HCT116 (cell line): Measurements from ENCODE around the gene BAHD1. TPM values are rescaled to one million over a fixed set of nuclear protein-coding genes. Genes with fewer than 3 reads are reported as not detected.
A peak's percentile ranks its signal among the peaks of the same experiment; 100 is the strongest.

Experiments
- ATAC-seq: fragments of 200-7000 bp; cut with Tn5 transposase; 2 replicates; pipeline ENCODE4 v1.9.1; 2020; ENCODE audit warnings: mild to moderate bottlenecking, moderate library complexity
- BruUV-seq: library from RNA; stranded (reverse); fragments of 400-500 nt; replicated peaks from 2 replicates; lab custom pipeline; 2021; lab: Mats Ljungman, UMichigan
- CTCF ChIA-PET: fragments of 300-600 bp; sonication (Branson Sonifier 250); formaldehyde crosslinking; loops from one replicate; lab custom pipeline; 2021; ENCODE audit warnings: antibody characterized with exemption; lab: Charles Lee
- POLR2A ChIA-PET: fragments of 300-600, 350-600 bp; sonication (Branson Sonifier 250); formaldehyde crosslinking; loops from one replicate; lab custom pipeline; 2021; ENCODE audit warnings: antibody characterized with exemption; lab: Charles Lee
- RAD21 ChIA-PET, 2 experiments: fragments of 300-600 bp; sonication (Branson Sonifier 250); formaldehyde crosslinking; loops; one replicate each; lab custom pipeline; 2023; ENCODE audit warnings: low total read pairs in 2 of 2; ENCODE audit not compliant: uncharacterized antibody in 2 of 2, unreplicated experiment in 2 of 2, low non-redundant PET in 1 of 2; lab: Charles Lee
- DNase-seq: peaks from one replicate; pipeline ENCODE4 v3.0.0-alpha.2; 2010; ENCODE audit warnings: low read depth, low spot score
- H2AFZ ChIP-seq: fragments of 200-600 bp; shearing (Covaris generic), sonication (generic); 2 replicates; pipeline ENCODE4 v1.6.1; 2017; ENCODE audit warnings: low read depth, mixed run types, mixed read lengths, antibody characterized with exemption, low read length; ENCODE audit not compliant: poor library complexity, severe bottlenecking
- H3K27ac ChIP-seq: 2 replicates; pipeline ENCODE4 v1.5.1; 2012; ENCODE audit warnings: low read depth, low read length
- H3K27me3 ChIP-seq: fragments of 200-600 bp; sonication (generic); 2 replicates; pipeline ENCODE4 v1.6.1; 2016; ENCODE audit warnings: mixed run types, low read length, mixed read lengths; ENCODE audit not compliant: insufficient read depth
- H3K36me3 ChIP-seq, 2 experiments: fragments of 200-500 bp in 1 of 2; fragments of 200-600 bp in 1 of 2; sonication (Bioruptor generic) in 1 of 2; sonication (generic) in 1 of 2; 2 replicates each; pipeline versions ENCODE4 v1.5.1 to v1.6.1; 2014 to 2016; ENCODE audit warnings: low read length in 2 of 2, inconsistent platforms in 1 of 2, mixed read lengths in 1 of 2, mixed run types in 1 of 2; ENCODE audit not compliant: insufficient read depth in 2 of 2, control insufficient read depth in 1 of 2
- H3K4me1 ChIP-seq, 2 experiments: fragments of 200-600 bp in 1 of 2; sonication (generic) in 1 of 2; 2 replicates each; pipeline versions ENCODE4 v1.5.1 to v1.6.1; 2012 to 2017; ENCODE audit warnings: low read length in 2 of 2, inconsistent platforms in 1 of 2, mild to moderate bottlenecking in 1 of 2, mixed read lengths in 1 of 2, mixed run types in 1 of 2, moderate library complexity in 1 of 2; ENCODE audit not compliant: insufficient read depth in 2 of 2, control insufficient read depth in 1 of 2
- H3K4me2 ChIP-seq: fragments of 200-600 bp; sonication (generic); 2 replicates; pipeline ENCODE4 v1.6.1; 2017; ENCODE audit warnings: mixed run types, low read length, mixed read lengths
- H3K4me3 ChIP-seq, 2 experiments: fragments of 200-600 bp in 1 of 2; sonication (generic) in 1 of 2; replicated peaks in 1 of 2; 2 replicates each; pipeline ENCODE4 v1.5.1; 2011 to 2016; ENCODE audit warnings: low read length in 2 of 2, control low read depth in 1 of 2, low read depth in 1 of 2, mild to moderate bottlenecking in 1 of 2, mixed read lengths in 1 of 2, mixed run types in 1 of 2
- H3K79me2 ChIP-seq: fragments of 200-600 bp; sonication (generic); 2 replicates; pipeline ENCODE4 v1.6.1; 2017; ENCODE audit warnings: mild to moderate bottlenecking, mixed run types, low read length, moderate library complexity, mixed read lengths; ENCODE audit not compliant: insufficient read depth
- H3K9ac ChIP-seq: fragments of 200-600 bp; sonication (generic); 2 replicates; pipeline ENCODE4 v1.6.1; 2016; ENCODE audit warnings: low read length, mixed read lengths
- H3K9me2 ChIP-seq: fragments of 200-600 bp; sonication (generic), shearing (Covaris generic); 2 replicates; pipeline ENCODE4 v1.6.1; 2017; ENCODE audit warnings: mixed run types, mild to moderate bottlenecking, moderate library complexity; ENCODE audit not compliant: insufficient read depth
- H3K9me3 ChIP-seq, 2 experiments: fragments of 200-500 bp in 1 of 2; fragments of 200-600 bp in 1 of 2; sonication (Bioruptor generic) in 1 of 2; sonication (generic) in 1 of 2; 2 replicates each; pipeline ENCODE4 v1.6.1; 2014 to 2017; ENCODE audit warnings: low read length in 2 of 2, mixed read lengths in 2 of 2, inconsistent platforms in 1 of 2, low read depth in 1 of 2, mild to moderate bottlenecking in 1 of 2, mixed run types in 1 of 2, moderate library complexity in 1 of 2; ENCODE audit not compliant: control insufficient read depth in 1 of 2, insufficient read depth in 1 of 2
- H4K20me1 ChIP-seq: fragments of 200-600 bp; sonication (generic), shearing (Covaris generic); 2 replicates; pipeline ENCODE4 v1.6.1; 2017; ENCODE audit warnings: mixed run types, mild to moderate bottlenecking, moderate library complexity; ENCODE audit not compliant: insufficient read depth
- EGR1 ChIP-seq: IDR thresholded peaks from 2 replicates; pipeline ENCODE4 v1.6.1; 2012; ENCODE audit warnings: low read depth
- JUND ChIP-seq: IDR thresholded peaks from 2 replicates; pipeline ENCODE4 v1.6.1; 2012
- POLR2A ChIP-seq: IDR thresholded peaks from 2 replicates; pipeline ENCODE4 v1.7.0; 2011; ENCODE audit warnings: borderline replicate concordance; ENCODE audit not compliant: insufficient read depth, insufficient read length; ENCODE audit errors: extremely low read depth
- POLR2AphosphoS5 ChIP-seq: IDR thresholded peaks from 2 replicates; pipeline ENCODE4 v1.6.1; 2011; ENCODE audit warnings: mild to moderate bottlenecking, low read depth, low read length, moderate library complexity
- SP1 ChIP-seq: IDR thresholded peaks from 2 replicates; pipeline ENCODE4 v1.6.1; 2012; ENCODE audit warnings: low read depth
- YY1 ChIP-seq: IDR thresholded peaks from 2 replicates; pipeline ENCODE4 v1.6.1; 2011; ENCODE audit warnings: low read length, low read depth, moderate library complexity, mild to moderate bottlenecking; ENCODE audit not compliant: insufficient replicate concordance; ENCODE audit errors: extremely low read depth
- intact Hi-C: fragments of 100-400 bp; cut with micrococcal nuclease; formaldehyde crosslinking; loops from 2 replicates; pipeline ENCODE4 v1.10.0; 2022
- total RNA-seq: library from RNA; stranded (reverse); gene quantifications from one replicate; pipeline ENCODE4 v1.2.1, GENCODE V29; 2021; ENCODE audit not compliant: unreplicated experiment
- TF ChIP-seq, protein P1 (sequence below): IDR thresholded peaks from 2 replicates; pipeline ENCODE4 v1.6.1; 2012; ENCODE audit warnings: low read depth
- TF ChIP-seq, protein P2 (sequence below), 3 experiments: fragments of 200-600 bp in 1 of 3; sonication (generic) in 1 of 3; IDR thresholded peaks in 2 of 3; conservative IDR thresholded peaks in 1 of 3; 2 replicates each; pipeline ENCODE4 v1.5.1; 2012 to 2017; ENCODE audit warnings: low read depth in 2 of 3, low read length in 2 of 3, antibody characterized with exemption in 1 of 3, borderline replicate concordance in 1 of 3, control low read depth in 1 of 3, mild to moderate bottlenecking in 1 of 3, mixed read lengths in 1 of 3, mixed run types in 1 of 3, moderate library complexity in 1 of 3; ENCODE audit not compliant: insufficient read depth in 1 of 3

The BAHD1 gene
- total RNA-seq, 1 experiment from 2014 or later: 25.0 TPM

DNA sequence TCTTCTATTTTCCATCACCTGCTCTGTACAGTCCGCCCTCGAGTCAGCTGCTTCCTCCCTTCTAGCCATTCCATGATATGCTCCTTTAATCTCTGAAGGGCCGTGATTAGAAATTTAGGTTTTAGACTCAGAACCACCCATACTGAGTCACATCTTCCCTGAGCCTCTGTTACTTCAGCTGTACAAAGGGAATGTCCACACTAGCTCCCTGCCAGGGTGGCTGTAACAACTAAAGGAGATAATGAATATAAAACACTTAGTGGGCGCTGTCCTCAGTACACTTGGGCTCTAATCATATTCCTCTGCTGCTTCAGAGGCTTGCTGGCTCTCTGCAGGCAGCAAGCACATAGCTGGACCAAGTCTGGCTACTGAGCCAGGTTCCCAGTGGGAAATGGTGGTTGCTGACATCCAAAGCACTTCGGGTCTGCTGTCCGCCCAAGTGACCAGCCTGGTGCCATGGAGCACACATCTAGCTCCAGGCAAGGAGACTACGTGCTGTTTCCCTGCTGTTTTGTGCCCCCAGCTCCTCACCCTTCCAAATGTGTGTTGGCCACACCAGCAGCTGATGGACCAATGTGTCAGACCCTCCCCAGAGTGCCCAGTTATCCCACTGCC, 29.1 kb downstream of the BAHD1 start:
- ChIA-PET POLR2A (no interaction called here), RAD21 (no interaction called here), CTCF (no interaction called here)
- Histone ChIP-seq H4K20me1 (no peaks in the 10 kb centered on the region), H2AFZ (no peak overlapping the region), H3K27ac (peak overlapping the region; percentile 62), H3K79me2 (peaks cover 3% of the 10 kb centered on the region; the same call in 1 of the 2 replicates), H3K4me1 (peaks cover 14 to 22% of the 10 kb centered on the region in 2 experiments), H3K9me2 (no peaks in the 10 kb centered on the region), H3K4me3 (no peak overlapping the region), H3K4me2 (peak overlapping the region; percentile 57; the same call in 1 of the 2 replicates), H3K27me3 (no peaks in the 10 kb centered on the region), H3K9me3 (no peaks in the 10 kb centered on the region), H3K9ac (no peak overlapping the region), H3K36me3 (peaks cover 0 to 8% of the 10 kb centered on the region in 2 experiments; a peak in 3 of 4 replicates)
- no peak for ATAC-seq
- no TSS peak for BruUV-seq
- intact Hi-C loops: no loop called here
- no peak for DNase-seq
- TF ChIP-seq, protein P1, sequence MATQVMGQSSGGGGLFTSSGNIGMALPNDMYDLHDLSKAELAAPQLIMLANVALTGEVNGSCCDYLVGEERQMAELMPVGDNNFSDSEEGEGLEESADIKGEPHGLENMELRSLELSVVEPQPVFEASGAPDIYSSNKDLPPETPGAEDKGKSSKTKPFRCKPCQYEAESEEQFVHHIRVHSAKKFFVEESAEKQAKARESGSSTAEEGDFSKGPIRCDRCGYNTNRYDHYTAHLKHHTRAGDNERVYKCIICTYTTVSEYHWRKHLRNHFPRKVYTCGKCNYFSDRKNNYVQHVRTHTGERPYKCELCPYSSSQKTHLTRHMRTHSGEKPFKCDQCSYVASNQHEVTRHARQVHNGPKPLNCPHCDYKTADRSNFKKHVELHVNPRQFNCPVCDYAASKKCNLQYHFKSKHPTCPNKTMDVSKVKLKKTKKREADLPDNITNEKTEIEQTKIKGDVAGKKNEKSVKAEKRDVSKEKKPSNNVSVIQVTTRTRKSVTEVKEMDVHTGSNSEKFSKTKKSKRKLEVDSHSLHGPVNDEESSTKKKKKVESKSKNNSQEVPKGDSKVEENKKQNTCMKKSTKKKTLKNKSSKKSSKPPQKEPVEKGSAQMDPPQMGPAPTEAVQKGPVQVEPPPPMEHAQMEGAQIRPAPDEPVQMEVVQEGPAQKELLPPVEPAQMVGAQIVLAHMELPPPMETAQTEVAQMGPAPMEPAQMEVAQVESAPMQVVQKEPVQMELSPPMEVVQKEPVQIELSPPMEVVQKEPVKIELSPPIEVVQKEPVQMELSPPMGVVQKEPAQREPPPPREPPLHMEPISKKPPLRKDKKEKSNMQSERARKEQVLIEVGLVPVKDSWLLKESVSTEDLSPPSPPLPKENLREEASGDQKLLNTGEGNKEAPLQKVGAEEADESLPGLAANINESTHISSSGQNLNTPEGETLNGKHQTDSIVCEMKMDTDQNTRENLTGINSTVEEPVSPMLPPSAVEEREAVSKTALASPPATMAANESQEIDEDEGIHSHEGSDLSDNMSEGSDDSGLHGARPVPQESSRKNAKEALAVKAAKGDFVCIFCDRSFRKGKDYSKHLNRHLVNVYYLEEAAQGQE: no peak
- TF ChIP-seq SP1 (no peak), JUND (no peak)

DNA sequence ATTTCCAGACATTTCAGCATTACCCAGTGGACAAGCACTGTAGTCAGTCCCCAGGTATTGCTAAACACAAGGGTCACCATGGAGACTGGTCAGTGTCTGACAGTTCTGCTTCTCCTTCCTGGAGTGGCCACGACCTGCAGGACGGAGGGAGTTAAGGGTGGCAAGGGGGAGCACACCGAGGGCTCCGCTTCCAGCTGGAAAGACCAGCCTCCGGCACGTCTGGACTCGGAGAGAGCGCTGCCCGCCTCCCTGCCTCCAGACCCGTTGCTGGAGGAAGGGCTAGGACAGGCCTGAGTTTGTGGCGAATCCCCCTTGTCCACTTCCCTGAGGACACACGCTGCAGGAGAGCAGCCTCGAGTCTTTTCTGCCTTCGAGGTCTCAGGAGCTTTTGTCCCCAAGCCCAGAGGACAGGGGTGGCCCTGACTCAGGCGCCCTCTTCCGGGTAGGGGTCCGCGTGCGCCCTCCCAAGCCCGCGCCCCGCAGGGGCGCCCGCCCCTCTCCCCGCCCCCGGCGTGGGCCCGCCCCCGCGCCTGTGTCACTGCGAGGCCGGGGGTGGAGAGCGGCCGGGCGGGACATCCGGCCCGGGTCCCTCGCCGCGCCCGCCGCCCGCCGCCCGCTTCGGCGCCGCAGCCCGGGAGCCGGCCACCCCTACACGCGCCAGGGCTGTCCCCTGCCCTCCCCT, 29.8 kb downstream of the BAHD1 start, which contains the start of gene CHST14:
CHST14 (plus strand) TSS at position 562 of the 682 bp plus-strand sequence. CDS start 230 bp downstream, outside the sequence.
- peaks cover 0 to 4% of the 10 kb centered on the region in 2 experiments; a peak in 3 of 4 replicates for H3K36me3 ChIP-seq
- peaks cover 3% of the 10 kb centered on the region; the same call in 1 of the 2 replicates for H3K79me2 ChIP-seq
- H3K4me2 ChIP-seq: peak within 1 kb of the TSS; percentile 100
- H3K4me3 ChIP-seq: peak within 1 kb of the TSS; percentile 77 to 86
- BruUV-seq: no TSS peak
- DNase-seq (no peak), ATAC-seq (peak; percentile 82)
- no peaks in the 10 kb centered on the region for H4K20me1 ChIP-seq
- H3K9ac ChIP-seq: peak within 1 kb of the TSS; percentile 80
- H2AFZ ChIP-seq: no peak within 1 kb of the TSS
- RAD21 ChIA-PET: no interaction called here
- H3K9me3 ChIP-seq: no peaks in the 10 kb centered on the region
- no peaks in the 10 kb centered on the region for H3K27me3 ChIP-seq
- CTCF ChIA-PET: no interaction called here
- H3K4me1 ChIP-seq: peaks cover 14 to 22% of the 10 kb centered on the region in 2 experiments
- TF ChIP-seq POLR2A (peak; percentile 24), SP1 (no peak), POLR2AphosphoS5 (peak; percentile 16; the same call in 1 of the 2 replicates), EGR1 (peak; percentile 38; the same call in 1 of the 2 replicates), YY1 (no peak)
- TF ChIP-seq, protein P2, sequence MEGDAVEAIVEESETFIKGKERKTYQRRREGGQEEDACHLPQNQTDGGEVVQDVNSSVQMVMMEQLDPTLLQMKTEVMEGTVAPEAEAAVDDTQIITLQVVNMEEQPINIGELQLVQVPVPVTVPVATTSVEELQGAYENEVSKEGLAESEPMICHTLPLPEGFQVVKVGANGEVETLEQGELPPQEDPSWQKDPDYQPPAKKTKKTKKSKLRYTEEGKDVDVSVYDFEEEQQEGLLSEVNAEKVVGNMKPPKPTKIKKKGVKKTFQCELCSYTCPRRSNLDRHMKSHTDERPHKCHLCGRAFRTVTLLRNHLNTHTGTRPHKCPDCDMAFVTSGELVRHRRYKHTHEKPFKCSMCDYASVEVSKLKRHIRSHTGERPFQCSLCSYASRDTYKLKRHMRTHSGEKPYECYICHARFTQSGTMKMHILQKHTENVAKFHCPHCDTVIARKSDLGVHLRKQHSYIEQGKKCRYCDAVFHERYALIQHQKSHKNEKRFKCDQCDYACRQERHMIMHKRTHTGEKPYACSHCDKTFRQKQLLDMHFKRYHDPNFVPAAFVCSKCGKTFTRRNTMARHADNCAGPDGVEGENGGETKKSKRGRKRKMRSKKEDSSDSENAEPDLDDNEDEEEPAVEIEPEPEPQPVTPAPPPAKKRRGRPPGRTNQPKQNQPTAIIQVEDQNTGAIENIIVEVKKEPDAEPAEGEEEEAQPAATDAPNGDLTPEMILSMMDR (IDR thresholded peaks at IDR 0.05 in 2 of 3, conservative IDR thresholded peaks at IDR 0.05 in 1 of 3; ENCODE audit: borderline replicate concordance in 1 of 3, insufficient read depth in 1 of 3, low read depth in 2 of 3, low read length in 2 of 3): no peak
- POLR2A ChIA-PET: no interaction called here
- H3K9me2 ChIP-seq: no peaks in the 10 kb centered on the region
- H3K27ac ChIP-seq: peak within 1 kb of the TSS; percentile 79
- intact Hi-C loops: no loop called here
